Stimulated activated CD8-positive, alpha-beta memory T cell treated with anti-CD3 and anti-CD28 coated beads, Interleukin-15, amount 100 ng/mL, for 24 hours (primary cell): ENCODE measurements around the gene PLEKHG1.

ENCODE experiments used
- DNase-seq: peaks from one replicate; pipeline ENCODE4 v3.0.0-alpha.2; 2020; ENCODE audit warnings: low read depth

Gene PLEKHG1

GRCh38 chr6:150599199-150600009 lies at the start of gene PLEKHG1:
PLEKHG1 (plus strand) TSS chr6:150599885; CDS start chr6:150733682, 133,797 bp downstream.
- DNase-seq = no peak

- no peak for DNase-seq
Measured at GRCh38 chr6:150550244-150550643, 49.4 kb upstream of the PLEKHG1 start.

GRCh38 chr6:150557043-150557599 lies 42.6 kb upstream of the PLEKHG1 start:
- no peak for DNase-seq

GRCh38 chr6:150560004-150560883 lies 39.4 kb upstream of the PLEKHG1 start:
- DNase-seq = no peak

- no peak for DNase-seq
Measured at GRCh38 chr6:150560884-150561219, 38.8 kb upstream of the PLEKHG1 start.

GRCh38 chr6:150565945-150566344 lies 33.7 kb upstream of the PLEKHG1 start:
- DNase-seq = no peak

- DNase-seq = no peak
Measured at GRCh38 chr6:150566486-150566885, 33.2 kb upstream of the PLEKHG1 start.

- no peak for DNase-seq
Measured at GRCh38 chr6:150567380-150567779, 32.3 kb upstream of the PLEKHG1 start.

- DNase-seq = no peak
Measured at GRCh38 chr6:150567823-150568383, 31.8 kb upstream of the PLEKHG1 start.

GRCh38 chr6:150568560-150568959 lies 31.1 kb upstream of the PLEKHG1 start:
- no peak for DNase-seq

- DNase-seq = no peak
Measured at GRCh38 chr6:150569161-150569560, 30.5 kb upstream of the PLEKHG1 start.

- DNase-seq = no peak
Measured at GRCh38 chr6:150573041-150573681, 26.5 kb upstream of the PLEKHG1 start.

GRCh38 chr6:150575836-150576235 lies 23.8 kb upstream of the PLEKHG1 start:
- DNase-seq = no peak

- no peak for DNase-seq
Measured at GRCh38 chr6:150576651-150577226, 22.9 kb upstream of the PLEKHG1 start.

- DNase-seq = no peak
Measured at GRCh38 chr6:150579611-150580010, 20.1 kb upstream of the PLEKHG1 start.

GRCh38 chr6:150580489-150580888 lies 19.2 kb upstream of the PLEKHG1 start:
- no peak for DNase-seq

GRCh38 chr6:150584065-150584464 lies 15.6 kb upstream of the PLEKHG1 start:
- no peak for DNase-seq

GRCh38 chr6:150584596-150584995 lies 15.1 kb upstream of the PLEKHG1 start:
- no peak for DNase-seq

GRCh38 chr6:150586850-150587359 lies 12.8 kb upstream of the PLEKHG1 start:
- no peak for DNase-seq

- DNase-seq = no peak
Measured at GRCh38 chr6:150587637-150588036, 12.0 kb upstream of the PLEKHG1 start.

- no peak for DNase-seq
Measured at GRCh38 chr6:150588888-150589499, 10.7 kb upstream of the PLEKHG1 start.
